ENCODE measurements around the gene STK32C. TPM values are rescaled to one million over a fixed set of nuclear protein-coding genes. Genes with fewer than 3 reads are reported as not detected.

STK32C gene
- total RNA-seq, 2 experiments from 2014 or later = 19.1 to 21.1 TPM

DNA sequence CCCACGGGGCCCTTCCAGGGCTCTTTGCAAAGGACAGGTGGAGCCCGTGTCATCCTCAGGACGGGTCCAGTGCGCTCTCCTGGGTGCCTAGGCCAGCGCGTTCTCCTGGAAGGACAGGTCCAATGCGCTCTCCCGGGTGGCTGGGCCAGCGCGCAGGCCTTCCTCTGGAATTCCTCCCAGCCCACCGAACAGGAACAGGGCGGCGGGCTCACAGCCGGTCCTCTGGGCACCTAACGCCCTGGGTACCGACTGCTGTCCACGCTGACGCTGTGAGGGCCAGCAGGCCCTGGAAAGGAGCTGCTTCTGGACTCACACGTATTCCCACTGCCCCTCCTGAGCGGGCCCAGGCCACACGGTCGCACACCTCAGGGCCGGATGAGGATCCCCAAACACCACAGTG lies 49.3 kb downstream of the STK32C start:
- Mint-ChIP-seq H3K4me1 (ENCODE audit: low read depth) (peaks cover 29% of the 10 kb centered on the region), H3K27ac (no peak overlapping the region), H3K9me3 (ENCODE audit: insufficient read depth) (no peaks in the 10 kb centered on the region), H3K27me3 (ENCODE audit: low read depth) (no peaks in the 10 kb centered on the region), H3K4me3 (no peak overlapping the region), H3K36me3 (ENCODE audit: low read depth) (no peaks in the 10 kb centered on the region)
- DNase-seq (no peak), ATAC-seq (no peak)
- ChIA-PET CTCF (no interaction called here), POLR2A (no interaction called here)

DNA sequence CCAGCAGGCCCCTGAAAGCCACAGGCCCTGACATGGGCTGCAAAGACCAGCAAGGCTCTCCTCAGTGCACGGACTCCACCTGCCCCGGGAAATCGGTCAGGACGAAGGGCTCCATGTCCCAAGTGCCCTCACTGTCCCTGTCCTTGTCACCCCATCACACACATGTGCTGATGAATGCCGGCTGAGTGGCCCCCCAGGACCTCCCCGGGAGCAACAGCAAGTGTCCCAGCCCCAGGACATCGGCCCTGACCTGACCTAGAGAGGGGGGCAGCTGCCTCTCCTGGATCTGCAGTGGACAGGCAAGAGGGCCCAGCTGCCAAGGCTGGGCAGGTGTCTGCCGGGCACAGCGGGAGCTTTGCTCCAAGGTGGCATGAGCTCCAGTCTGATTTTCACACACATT lies 49.8 kb downstream of the STK32C start:
- Mint-ChIP-seq H3K4me3 (no peak overlapping the region), H3K27ac (no peak overlapping the region), H3K27me3 (ENCODE audit: low read depth) (no peaks in the 10 kb centered on the region), H3K36me3 (ENCODE audit: low read depth) (no peaks in the 10 kb centered on the region), H3K9me3 (ENCODE audit: insufficient read depth) (no peaks in the 10 kb centered on the region), H3K4me1 (ENCODE audit: low read depth) (peaks cover 29% of the 10 kb centered on the region)
- CTCF ChIA-PET = no interaction called here
- no peak for ATAC-seq
- POLR2A ChIA-PET = no interaction called here
- no peak for DNase-seq

DNA sequence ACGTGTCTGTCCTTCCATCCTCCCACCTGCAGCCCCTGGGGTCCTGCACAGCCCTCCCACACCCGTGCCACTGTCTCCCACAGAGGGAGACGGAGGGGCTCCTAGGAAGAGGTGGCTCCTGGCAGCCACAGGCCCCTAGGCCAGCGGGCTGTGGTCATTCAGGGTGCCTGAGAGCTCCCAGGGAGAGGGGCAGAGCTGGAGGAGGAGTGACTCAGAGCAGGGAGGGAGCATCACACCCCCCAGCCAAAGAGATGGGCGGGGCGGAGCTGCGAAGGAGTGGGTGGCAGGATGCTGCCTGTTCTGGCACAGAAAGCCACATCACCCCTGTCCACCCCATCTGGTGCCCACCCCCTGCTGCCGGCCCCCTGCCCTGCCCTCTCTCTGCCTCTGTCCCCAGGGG lies 50.5 kb downstream of the STK32C start:
- H3K27ac Mint-ChIP-seq = peak overlapping the region; percentile 63
- H3K36me3 Mint-ChIP-seq (ENCODE audit: low read depth) = no peaks in the 10 kb centered on the region
- ChIA-PET CTCF (interaction anchor here (0.8 kb wide), 1 partner anchor 12 kb away, joined by 3 read pairs; no protein-coding TSS in a partner anchor), POLR2A (no interaction called here)
- no peak overlapping the region for H3K4me3 Mint-ChIP-seq
- peak; percentile 55 for ATAC-seq
- H3K9me3 Mint-ChIP-seq (ENCODE audit: insufficient read depth) = no peaks in the 10 kb centered on the region
- no peaks in the 10 kb centered on the region for H3K27me3 Mint-ChIP-seq (ENCODE audit: low read depth)
- peak; percentile 69 for DNase-seq
- H3K4me1 Mint-ChIP-seq (ENCODE audit: low read depth) = peaks cover 29% of the 10 kb centered on the region

DNA sequence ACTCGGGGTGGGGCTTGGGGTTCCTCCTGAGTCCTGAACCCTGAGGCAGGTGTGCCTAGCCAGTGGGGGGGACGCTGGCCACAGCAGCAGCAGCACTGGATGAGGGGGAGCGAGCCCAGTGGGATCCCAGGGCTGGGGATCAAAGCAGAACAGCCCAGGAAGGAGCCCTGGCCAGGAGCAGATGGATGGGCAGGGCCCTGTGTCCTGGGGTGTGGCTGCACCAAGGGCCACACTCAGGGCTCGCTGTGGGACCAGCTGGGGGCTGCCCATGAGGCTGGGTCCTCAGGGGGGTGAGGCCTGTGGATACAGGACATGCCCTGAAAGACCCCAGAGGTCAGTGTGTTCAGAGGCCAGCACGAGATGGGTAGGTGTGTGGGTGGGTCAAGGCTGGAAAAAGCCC lies 50.9 kb downstream of the STK32C start:
- Mint-ChIP-seq H3K4me3 (no peak overlapping the region), H3K27me3 (ENCODE audit: low read depth) (no peaks in the 10 kb centered on the region)

DNA sequence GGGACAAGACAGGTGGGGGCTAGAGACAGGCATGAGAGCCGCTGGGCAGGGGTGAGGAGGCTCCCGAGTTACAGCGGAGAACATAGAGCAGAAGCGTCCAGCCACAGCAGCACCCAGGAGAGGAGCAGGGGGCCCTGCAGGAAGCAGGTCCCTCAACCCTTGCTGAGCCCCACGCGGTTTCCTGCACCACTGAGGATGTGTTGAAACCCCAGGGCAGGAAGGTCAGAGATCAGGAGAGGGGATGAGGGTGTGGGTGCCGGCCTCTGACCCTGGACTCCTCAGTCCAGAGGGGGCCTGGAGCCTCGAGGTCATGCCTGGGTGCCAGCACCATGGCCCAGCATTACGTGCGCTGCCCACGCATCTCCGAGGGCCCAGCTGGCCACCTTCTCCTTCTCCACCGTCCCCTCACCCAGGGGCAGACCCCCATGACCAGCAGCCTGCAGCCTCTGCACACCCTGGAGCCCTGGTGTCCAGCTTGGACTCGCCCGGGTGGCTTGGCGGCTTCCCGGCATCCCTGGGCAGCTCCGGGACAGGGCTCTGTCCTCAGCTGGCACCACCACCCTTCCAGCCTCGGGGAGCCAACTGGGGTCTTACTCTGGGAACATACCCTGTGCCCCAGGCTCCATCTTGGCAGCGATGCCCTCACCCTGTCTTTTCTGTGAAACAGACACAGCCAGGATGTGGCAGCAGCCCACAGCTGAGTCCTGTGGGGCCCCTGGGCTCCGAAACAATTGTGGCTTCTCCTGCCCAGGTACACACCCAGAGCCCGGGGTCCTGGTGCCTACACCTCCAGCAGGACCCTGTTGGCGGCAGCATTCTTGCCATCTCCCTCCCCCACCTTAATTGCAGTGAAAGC lies 52.0 kb downstream of the STK32C start:
- CTCF ChIA-PET = no interaction called here
- POLR2A ChIA-PET = interaction anchor here (1.1 to 1.2 kb wide), 2 partner anchors 10 to 25 kb away, joined by 4 to 5 read pairs; no protein-coding TSS in a partner anchor
- DNase-seq (peak; percentile 56), ATAC-seq (peak; percentile 66)
- Mint-ChIP-seq H3K4me1 (ENCODE audit: low read depth) (peaks cover 29% of the 10 kb centered on the region), H3K9me3 (ENCODE audit: insufficient read depth) (no peaks in the 10 kb centered on the region), H3K27me3 (ENCODE audit: low read depth) (no peaks in the 10 kb centered on the region), H3K36me3 (ENCODE audit: low read depth) (no peaks in the 10 kb centered on the region), H3K27ac (peak overlapping the region; percentile 89), H3K4me3 (peak overlapping the region; percentile 37)

More for the DNA sequence above, 50.9 kb downstream of the STK32C start:
- Mint-ChIP-seq H3K9me3 (ENCODE audit: insufficient read depth) (no peaks in the 10 kb centered on the region), H3K4me1 (ENCODE audit: low read depth) (peaks cover 29% of the 10 kb centered on the region), H3K36me3 (ENCODE audit: low read depth) (no peaks in the 10 kb centered on the region), H3K27ac (peak overlapping the region; percentile 77)
- DNase-seq = no peak
- POLR2A ChIA-PET = no interaction called here
- CTCF ChIA-PET = interaction anchor here (0.8 kb wide), 1 partner anchor 12 kb away, joined by 3 read pairs; no protein-coding TSS in a partner anchor
- ATAC-seq = no peak

DNA sequence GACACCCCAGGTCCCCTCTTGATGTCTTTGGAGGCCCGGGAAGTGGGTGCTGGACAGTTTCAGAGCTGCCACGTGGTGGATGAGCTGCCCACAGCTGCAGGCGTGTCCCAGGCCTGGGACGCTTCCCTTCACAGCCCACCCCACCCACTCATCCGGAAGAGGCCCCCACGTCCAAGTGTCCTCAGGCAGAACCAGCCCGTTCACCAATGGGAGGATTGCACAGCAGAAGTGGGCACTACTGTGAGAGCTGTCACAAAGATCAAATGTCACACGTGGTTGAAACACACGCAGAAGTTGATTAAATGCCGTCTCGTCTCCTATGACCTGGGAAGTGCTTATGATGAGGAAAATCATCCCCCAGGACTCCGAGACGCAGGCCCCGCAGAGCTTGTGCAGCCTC lies 52.9 kb downstream of the STK32C start:
- ChIA-PET CTCF (no interaction called here), POLR2A (interaction anchor here (1.1 to 1.2 kb wide), 2 partner anchors 9 to 25 kb away, joined by 4 to 5 read pairs; no protein-coding TSS in a partner anchor)
- no peaks in the 10 kb centered on the region for H3K27me3 Mint-ChIP-seq (ENCODE audit: low read depth)
- DNase-seq (no peak), ATAC-seq (no peak)
- H3K9me3 Mint-ChIP-seq (ENCODE audit: insufficient read depth) = no peaks in the 10 kb centered on the region
- peak overlapping the region; percentile 8 for H3K4me3 Mint-ChIP-seq
- H3K27ac Mint-ChIP-seq = peak overlapping the region; percentile 89
- no peaks in the 10 kb centered on the region for H3K36me3 Mint-ChIP-seq (ENCODE audit: low read depth)
- H3K4me1 Mint-ChIP-seq (ENCODE audit: low read depth) = peaks cover 29% of the 10 kb centered on the region

DNA sequence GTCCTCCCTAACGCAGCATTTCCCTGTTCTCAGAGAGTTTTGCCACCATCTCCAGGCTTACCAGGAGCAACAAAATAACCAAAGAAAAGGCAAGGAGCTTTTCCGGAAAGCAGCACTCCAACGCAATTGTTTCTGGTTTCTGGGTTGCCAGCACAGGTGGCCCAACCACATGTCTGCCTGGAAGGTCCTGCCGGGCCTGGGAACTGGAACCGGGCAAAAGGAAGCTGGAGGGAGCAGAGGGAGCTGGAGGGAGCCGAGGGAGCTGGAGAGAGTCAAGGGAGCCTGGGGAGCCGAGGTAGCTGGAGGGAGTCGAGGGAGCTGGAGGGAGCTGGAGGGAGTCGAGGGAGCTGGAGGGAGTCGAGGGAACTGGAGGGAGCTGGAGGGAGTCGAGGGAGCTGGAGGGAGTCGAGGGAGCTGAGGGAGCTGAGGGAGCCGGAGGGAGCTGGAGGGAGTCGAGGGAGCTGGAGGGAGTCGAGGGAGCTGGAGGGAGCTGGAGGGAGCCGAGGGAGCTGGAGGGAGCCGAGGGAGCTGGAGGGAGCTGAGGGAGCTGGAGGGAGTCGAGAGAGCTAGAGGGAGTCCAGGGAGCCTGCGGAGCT lies 54.6 kb downstream of the STK32C start:
- Mint-ChIP-seq H3K4me1 (ENCODE audit: low read depth) (peaks cover 29% of the 10 kb centered on the region), H3K27ac (no peak overlapping the region), H3K27me3 (ENCODE audit: low read depth) (no peaks in the 10 kb centered on the region), H3K36me3 (ENCODE audit: low read depth) (no peaks in the 10 kb centered on the region), H3K9me3 (ENCODE audit: insufficient read depth) (no peaks in the 10 kb centered on the region), H3K4me3 (no peak overlapping the region)
- POLR2A ChIA-PET = no interaction called here
- DNase-seq = no peak
- no peak for ATAC-seq
- CTCF ChIA-PET = no interaction called here

DNA sequence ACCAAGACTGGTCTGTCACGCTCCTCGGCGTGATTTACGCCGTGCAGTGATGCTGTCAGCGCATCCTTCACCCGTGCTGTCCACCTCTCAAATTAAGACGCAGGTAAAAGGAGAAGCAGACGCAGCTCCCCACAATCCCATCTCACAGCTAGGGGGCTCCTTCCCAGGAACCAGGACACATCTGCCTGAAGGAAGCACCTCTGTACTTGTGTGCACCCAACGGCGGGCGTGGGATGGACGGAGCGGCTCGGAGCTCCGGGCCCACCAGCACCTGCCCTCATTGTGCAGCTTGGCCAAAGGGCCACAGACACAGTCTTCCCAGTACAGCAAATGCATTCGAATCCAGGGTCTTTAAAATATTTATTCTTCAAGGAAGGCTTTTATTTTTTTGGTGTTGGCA lies 55.3 kb downstream of the STK32C start:
- no peak overlapping the region for H3K27ac Mint-ChIP-seq
- H3K27me3 Mint-ChIP-seq (ENCODE audit: low read depth) = no peaks in the 10 kb centered on the region
- no peaks in the 10 kb centered on the region for H3K36me3 Mint-ChIP-seq (ENCODE audit: low read depth)
- ATAC-seq (no peak), DNase-seq (no peak)
- H3K4me1 Mint-ChIP-seq (ENCODE audit: low read depth) = peaks cover 27% of the 10 kb centered on the region
- CTCF ChIA-PET = no interaction called here
- no peak overlapping the region for H3K4me3 Mint-ChIP-seq
- H3K9me3 Mint-ChIP-seq (ENCODE audit: insufficient read depth) = no peaks in the 10 kb centered on the region
- POLR2A ChIA-PET = no interaction called here

DNA sequence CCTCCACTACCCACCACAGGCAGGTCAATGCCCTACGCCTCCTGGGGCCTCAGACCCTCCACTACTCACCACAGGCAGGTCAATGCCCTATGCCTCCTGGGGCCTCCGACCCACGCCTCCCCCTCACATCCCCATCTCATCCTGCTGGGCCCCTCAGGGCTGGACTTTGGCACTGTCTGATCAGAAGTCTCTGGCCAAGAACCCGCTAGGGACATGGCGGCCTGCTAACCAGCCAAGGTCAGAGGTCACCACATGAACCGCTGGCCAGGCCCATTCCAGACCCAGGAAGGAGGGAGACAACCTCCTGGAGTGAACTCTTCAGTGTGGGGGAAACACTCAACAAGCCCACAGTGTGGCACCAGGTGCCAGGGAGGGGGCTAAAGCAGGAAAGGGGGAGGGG lies 55.8 kb downstream of the STK32C start:
- H3K4me3 Mint-ChIP-seq = no peak overlapping the region
- peaks cover 23% of the 10 kb centered on the region for H3K4me1 Mint-ChIP-seq (ENCODE audit: low read depth)
- no peaks in the 10 kb centered on the region for H3K27me3 Mint-ChIP-seq (ENCODE audit: low read depth)
- no peak overlapping the region for H3K27ac Mint-ChIP-seq
- ChIA-PET POLR2A (no interaction called here), CTCF (no interaction called here)
- H3K36me3 Mint-ChIP-seq (ENCODE audit: low read depth) = no peaks in the 10 kb centered on the region
- no peaks in the 10 kb centered on the region for H3K9me3 Mint-ChIP-seq (ENCODE audit: insufficient read depth)
- ATAC-seq (no peak), DNase-seq (no peak)

DNA sequence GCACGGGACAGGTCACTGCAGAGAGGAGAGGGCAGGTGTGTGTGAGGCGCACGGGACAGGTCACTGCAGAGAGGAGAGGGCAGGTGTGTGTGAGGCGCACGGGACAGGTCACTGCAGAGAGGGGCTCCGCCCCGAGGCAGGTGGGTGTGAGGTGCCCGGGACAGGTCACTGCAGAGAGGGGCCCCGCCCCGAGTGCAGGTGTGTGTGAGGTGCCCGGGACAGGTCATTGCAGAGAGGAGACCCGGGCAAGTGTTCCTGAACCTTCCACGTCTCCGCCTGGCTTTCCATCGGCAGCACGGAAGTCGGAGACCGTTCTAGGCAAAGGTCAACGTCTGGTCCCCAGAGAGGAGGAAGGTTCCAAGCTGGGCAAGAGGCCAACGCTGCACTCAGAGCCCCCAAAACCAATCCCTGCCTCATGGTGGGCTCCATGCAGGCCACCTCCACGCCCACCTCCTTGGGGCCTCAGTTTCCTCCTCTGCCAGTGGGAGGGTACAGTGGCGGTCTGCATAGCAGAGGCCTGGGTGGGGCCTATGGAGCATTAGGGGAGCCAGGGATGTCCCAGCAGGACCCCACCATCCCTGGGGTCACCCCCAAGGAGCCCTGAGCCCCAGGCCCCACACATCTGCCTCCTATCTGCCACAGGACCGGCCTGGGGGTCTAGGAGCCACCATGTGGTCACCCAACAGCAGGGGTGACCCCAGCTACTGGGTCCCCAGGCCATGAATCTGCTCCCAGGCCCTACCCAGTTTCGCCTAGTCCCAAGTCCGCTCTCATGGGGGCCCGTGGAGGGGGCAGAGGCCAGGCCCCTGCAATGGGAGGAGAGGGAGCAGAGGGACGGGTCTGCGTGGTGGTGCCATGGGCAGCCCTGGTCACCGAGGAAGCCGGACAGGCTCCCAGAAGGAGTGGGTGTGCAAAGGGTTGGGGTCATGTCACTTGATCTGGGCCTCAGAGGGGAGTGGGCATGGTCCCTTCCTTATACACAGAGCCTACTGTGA lies 57.0 kb downstream of the STK32C start:
- no peaks in the 10 kb centered on the region for H3K27me3 Mint-ChIP-seq (ENCODE audit: low read depth)
- POLR2A ChIA-PET = no interaction called here
- no peaks in the 10 kb centered on the region for H3K36me3 Mint-ChIP-seq (ENCODE audit: low read depth)
- H3K4me3 Mint-ChIP-seq = no peak overlapping the region
- CTCF ChIA-PET = no interaction called here
- H3K4me1 Mint-ChIP-seq (ENCODE audit: low read depth) = peaks cover 13% of the 10 kb centered on the region
- no peaks in the 10 kb centered on the region for H3K9me3 Mint-ChIP-seq (ENCODE audit: insufficient read depth)
- no peak overlapping the region for H3K27ac Mint-ChIP-seq
- DNase-seq (no peak), ATAC-seq (no peak)

DNA sequence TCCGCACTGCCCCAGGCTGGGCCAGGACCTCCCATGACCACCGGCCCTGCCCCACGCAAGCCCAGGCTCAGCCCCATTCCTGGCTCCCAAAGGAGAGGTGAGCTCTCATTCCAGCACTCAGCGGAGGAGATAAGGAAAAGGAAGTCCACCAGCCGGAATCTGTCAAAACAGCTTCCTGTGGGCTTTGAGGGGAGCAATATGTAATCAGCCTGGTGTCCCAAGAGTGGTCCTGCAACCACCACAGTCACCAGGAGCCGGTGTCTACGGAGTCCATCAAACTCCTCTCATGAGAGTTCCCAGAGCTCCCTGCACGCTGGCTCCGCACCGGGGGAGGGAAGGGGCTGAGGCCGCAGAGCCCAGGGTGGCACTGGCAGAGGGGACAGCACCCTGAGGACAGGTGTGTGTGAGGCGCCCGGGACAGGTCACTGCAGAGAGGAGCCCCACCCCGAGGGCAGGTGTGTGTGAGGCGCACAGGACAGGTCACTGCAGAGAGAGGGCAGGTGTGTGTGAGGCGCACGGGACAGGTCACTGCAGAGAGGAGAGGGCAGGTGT lies 57.9 kb downstream of the STK32C start:
- Mint-ChIP-seq H3K27me3 (ENCODE audit: low read depth) (no peaks in the 10 kb centered on the region), H3K27ac (no peak overlapping the region), H3K9me3 (ENCODE audit: insufficient read depth) (no peaks in the 10 kb centered on the region), H3K36me3 (ENCODE audit: low read depth) (no peaks in the 10 kb centered on the region), H3K4me3 (no peak overlapping the region), H3K4me1 (ENCODE audit: low read depth) (peaks cover 5% of the 10 kb centered on the region)
- ChIA-PET CTCF (no interaction called here), POLR2A (no interaction called here)
- DNase-seq (no peak), ATAC-seq (no peak)
